Muscle of leg (tissue), 11 donors: Measurements from ENCODE around the gene KIF26A. TPM values are rescaled to one million over a fixed set of nuclear protein-coding genes. Genes with fewer than 3 reads are reported as not detected.

Experiments used
- DNase-seq: peaks from one replicate; pipeline ENCODE4 v3.0.0; 2013
- H3K27ac ChIP-seq: one replicate; pipeline ENCODE4 v1.5.1; 2013; ENCODE audit warnings: mild to moderate bottlenecking, low read length, control low read depth
- H3K27me3 ChIP-seq: one replicate; pipeline ENCODE4 v1.6.1; 2013; ENCODE audit warnings: low read length; ENCODE audit not compliant: control insufficient read depth, insufficient read depth
- H3K36me3 ChIP-seq: one replicate; pipeline ENCODE4 v1.6.1; 2013; ENCODE audit warnings: low read length; ENCODE audit not compliant: control insufficient read depth, insufficient read depth
- H3K4me1 ChIP-seq: one replicate; pipeline ENCODE4 v1.6.1; 2013; ENCODE audit warnings: low read length; ENCODE audit not compliant: control insufficient read depth, insufficient read depth
- H3K4me3 ChIP-seq: one replicate; pipeline ENCODE4 v1.5.1; 2013; ENCODE audit warnings: low read length, control low read depth
- H3K9me3 ChIP-seq: replicated peaks from 2 replicates; pipeline ENCODE4 v1.6.1; 2013; ENCODE audit warnings: low read depth, low read length; ENCODE audit not compliant: control insufficient read depth
- WGBS: methylation state at CpG from one replicate; pipeline ENCODE4 v1.1.5; 2013; ENCODE audit warnings: missing lambda C conversion rate; ENCODE audit not compliant: insufficient coverage; 5-methylcytosine and 5-hydroxymethylcytosine counted together
- polyA plus RNA-seq, 8 donors: library from polyadenylated mRNA; unstranded; fragments of 120-200 nt; gene quantifications; one replicate each; pipeline versions ENCODE4 v1.2.1 to v1.2.3, GENCODE V29; 2013; ENCODE audit warnings: inconsistent platforms in 1 of 8, low replicate concordance in 1 of 8; ENCODE audit not compliant: insufficient read length in 8 of 8, insufficient read depth in 1 of 8
- total RNA-seq: library from RNA; stranded (reverse); fragments of 120-200 nt; gene quantifications from one replicate; pipeline ENCODE4 v1.2.4, GENCODE V29; 2013

The KIF26A gene
- total and polyA plus RNA-seq, 9 donors: 7.3 to 12.8 (median 10.5) TPM

DNA sequence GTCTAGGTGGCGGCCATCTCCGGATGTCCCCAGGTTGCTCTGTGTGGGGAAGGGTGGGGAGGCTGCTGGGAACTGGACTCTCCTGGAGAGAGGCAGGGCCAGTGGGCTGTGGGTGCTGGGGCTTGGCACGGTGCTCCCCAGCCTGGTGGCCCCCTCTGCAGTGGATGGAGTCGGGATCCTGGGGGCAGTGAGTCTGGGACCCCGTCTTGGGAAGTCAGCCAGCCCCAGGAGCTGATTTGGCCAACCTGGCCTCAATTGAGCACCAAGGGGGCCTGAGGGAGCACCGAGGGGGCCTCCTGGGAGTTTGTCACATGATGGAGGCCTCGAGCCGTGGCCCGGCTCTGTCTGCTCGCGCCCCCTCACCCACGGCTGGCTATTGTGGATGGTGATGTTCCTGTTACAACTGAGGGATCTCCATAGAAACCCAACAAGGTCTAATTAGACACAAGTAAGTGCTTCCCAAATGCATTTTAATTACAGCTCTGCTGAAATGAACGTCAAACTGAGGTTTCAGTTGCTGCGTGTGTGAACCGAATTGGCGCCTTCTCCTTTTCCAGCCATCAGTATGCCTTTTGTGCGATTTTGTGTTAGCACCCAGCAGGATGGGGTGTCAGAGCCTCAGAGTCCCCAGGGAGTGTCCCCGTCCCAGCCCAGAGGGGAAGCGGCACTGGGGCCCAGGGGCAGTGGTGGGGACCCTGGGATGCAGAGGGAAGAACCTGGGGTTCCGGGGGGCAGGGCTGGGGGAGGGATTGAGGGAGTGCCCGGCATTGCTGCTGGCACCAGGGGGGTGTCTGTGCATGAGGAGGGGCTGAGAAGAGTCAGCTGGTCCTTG, 71.8 kb downstream of the KIF26A start:
- no peak for DNase-seq
- Histone ChIP-seq H3K36me3 (no peaks in the 10 kb centered on the region), H3K4me3 (no peak overlapping the region), H3K27me3 (peaks cover 4% of the 10 kb centered on the region), H3K27ac (no peak overlapping the region), H3K9me3 (no peaks in the 10 kb centered on the region), H3K4me1 (peaks cover 12% of the 10 kb centered on the region)
- 79% methylated on average over 14 of the region's 21 CpGs for WGBS

DNA sequence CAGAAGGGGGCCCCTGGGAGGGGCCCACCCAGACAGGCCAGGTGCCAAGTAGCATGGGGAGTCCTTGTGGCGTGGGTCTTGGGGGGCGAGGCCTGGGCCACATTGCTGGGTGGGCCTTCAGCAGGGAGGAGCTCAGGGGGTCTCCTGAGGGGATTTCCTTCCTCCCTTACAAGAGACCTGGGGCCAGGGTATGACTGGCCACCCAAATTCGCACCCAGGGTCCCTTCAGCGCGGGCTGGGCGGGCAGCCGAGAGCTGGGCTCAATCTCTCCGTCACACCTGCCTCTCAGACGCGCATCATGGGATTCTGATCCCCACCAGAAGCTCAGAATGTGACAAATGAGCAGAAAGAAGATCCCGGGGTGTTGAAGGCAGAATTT, 72.4 kb downstream of the KIF26A start:
- no peak overlapping the region for H3K4me3 ChIP-seq
- peaks cover 4% of the 10 kb centered on the region for H3K27me3 ChIP-seq
- no peak overlapping the region for H3K27ac ChIP-seq
- H3K9me3 ChIP-seq: no peaks in the 10 kb centered on the region
- peaks cover 11% of the 10 kb centered on the region for H3K4me1 ChIP-seq
- no peak for DNase-seq
- WGBS: 64% methylated on average over 6 of the region's 11 CpGs
- no peaks in the 10 kb centered on the region for H3K36me3 ChIP-seq

DNA sequence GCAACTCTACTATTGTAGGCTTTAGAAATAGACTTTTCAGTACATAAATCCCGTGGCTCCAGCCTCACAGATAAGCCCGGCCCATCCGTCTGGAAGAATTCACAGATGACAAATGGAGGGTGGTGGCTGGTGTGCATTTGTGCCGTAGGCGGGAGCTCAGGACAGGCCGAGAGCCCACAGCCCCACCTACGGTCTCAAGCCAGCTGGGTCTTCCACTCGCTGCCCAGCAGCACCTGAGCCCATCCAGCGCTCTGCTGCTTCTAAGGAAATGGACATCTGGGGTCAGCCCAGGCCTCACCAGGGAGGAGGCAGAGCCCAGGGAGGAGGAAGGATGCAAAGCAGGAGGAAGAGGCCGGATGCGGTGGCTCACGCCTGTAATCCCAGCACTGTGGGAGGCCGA, 72.8 kb downstream of the KIF26A start:
- Histone ChIP-seq H3K4me1 (peaks cover 7% of the 10 kb centered on the region), H3K9me3 (no peaks in the 10 kb centered on the region), H3K27me3 (peaks cover 4% of the 10 kb centered on the region), H3K4me3 (no peak overlapping the region), H3K36me3 (no peaks in the 10 kb centered on the region), H3K27ac (no peak overlapping the region)
- no peak for DNase-seq
- WGBS: 60% methylated on average over 10 of the region's 13 CpGs

DNA sequence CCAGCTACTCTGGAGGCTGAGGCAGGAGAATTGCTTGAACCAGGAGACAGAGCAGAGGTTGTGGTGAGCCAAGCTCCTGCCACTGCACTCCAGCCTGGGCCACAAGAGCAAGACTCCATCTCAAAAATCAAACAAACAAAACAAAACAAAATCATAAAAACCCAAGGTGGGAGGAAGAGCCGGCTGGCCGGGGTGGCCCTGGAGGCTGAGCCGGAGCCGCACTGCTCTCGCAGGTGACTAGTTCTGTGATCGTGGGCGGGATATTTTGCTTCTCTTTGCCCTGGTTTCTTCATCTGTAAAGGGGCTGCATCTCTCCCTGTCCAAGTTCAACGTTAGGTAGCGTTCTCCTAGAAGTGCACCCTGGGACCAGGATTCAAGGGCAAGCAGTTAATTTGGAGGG, 73.4 kb downstream of the KIF26A start:
- H3K36me3 ChIP-seq: no peaks in the 10 kb centered on the region
- H3K4me1 ChIP-seq: peaks cover 2% of the 10 kb centered on the region
- 95% methylated on average over 9 of the region's 9 CpGs for WGBS
- peaks cover 4% of the 10 kb centered on the region for H3K27me3 ChIP-seq
- no peak for DNase-seq
- no peak overlapping the region for H3K4me3 ChIP-seq
- no peak overlapping the region for H3K27ac ChIP-seq
- no peaks in the 10 kb centered on the region for H3K9me3 ChIP-seq

DNA sequence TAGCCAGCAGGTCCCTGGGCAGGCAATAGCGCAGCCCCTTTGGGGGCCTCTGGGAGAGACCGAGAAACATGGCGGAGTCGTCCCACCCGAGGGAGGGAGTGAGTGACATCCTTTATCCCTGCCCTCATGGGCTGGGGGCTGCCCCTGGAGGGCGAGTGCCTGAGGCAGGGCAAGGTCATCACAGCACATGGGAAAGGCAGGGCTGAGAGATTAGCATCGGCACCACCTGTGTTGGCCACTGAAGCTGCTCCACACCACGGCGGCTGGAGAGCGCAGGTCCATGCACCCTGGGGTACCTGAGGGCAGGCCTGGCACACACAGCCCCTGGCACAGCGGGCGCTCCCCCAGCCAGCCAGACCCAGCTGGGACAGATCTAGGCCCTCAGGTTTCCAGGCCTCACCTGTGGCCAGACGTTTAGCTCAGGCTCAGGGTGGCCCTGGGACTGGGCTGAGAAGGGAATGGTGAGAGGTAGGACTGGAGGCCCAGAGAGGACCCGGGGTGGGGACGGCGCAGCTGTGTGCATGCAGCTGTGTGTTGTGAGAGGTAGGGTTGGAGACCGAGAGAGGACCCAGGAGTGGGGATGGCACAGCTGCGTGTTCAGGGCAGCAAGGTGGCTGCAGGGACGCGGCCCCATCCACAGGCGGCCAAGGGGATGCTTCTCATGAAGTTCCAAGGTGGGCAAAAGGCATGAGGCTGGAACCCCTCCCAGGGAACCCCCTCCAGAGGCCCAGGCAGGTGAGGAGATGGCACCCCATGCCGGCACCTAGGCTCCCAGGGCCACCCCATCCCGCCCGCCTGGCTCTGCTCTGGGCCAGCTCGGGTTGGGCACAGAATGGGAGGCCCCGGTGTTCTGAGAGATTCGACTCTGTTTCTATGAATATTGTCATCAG, 74.1 kb downstream of the KIF26A start:
- Histone ChIP-seq H3K9me3 (no peaks in the 10 kb centered on the region), H3K27me3 (peaks cover 4% of the 10 kb centered on the region), H3K4me3 (no peak overlapping the region), H3K27ac (no peak overlapping the region), H3K36me3 (no peaks in the 10 kb centered on the region), H3K4me1 (no peaks in the 10 kb centered on the region)
- DNase-seq: no peak
- 79% methylated on average over 27 of the region's 27 CpGs for WGBS

DNA sequence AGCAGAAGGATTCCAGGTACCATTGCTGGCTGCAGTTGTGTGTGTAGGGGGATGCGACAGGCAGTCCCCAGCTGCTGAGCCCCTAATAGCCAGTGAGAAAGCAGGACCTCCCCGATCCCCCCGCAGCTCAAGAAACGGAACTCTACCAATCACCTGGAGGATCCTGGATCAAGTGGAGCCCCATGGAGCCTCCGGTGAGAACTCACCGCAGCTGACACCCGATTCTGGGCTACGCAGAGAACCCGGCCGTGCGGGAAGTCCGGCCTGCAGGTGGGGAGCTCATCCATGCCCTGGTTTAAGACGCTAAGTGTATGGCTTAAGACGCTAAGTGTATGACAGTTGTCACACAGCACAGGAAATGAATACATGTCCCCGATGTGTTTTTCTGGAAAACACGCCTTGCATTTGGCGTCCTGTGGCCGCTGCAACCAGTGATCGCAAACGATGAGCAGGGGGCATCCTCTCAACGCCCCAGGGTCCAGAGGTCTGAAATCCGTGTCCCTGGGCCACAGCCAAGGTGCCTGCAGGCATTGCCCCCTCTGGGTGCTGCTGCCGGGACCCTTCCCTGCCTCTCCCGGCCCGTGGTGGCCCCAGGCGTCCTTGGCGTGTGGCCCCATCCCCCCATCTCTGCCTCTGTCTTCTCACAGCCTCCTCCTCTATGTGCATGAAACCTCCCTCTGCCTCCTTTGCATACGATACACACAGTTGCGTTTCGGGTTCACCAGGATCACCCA, 75.1 kb downstream of the KIF26A start:
- Histone ChIP-seq H3K27ac (no peak overlapping the region), H3K36me3 (no peaks in the 10 kb centered on the region), H3K27me3 (peaks cover 7% of the 10 kb centered on the region), H3K9me3 (no peaks in the 10 kb centered on the region), H3K4me1 (no peaks in the 10 kb centered on the region), H3K4me3 (no peak overlapping the region)
- DNase-seq: no peak
- 85% methylated on average over 30 of the region's 30 CpGs for WGBS

DNA sequence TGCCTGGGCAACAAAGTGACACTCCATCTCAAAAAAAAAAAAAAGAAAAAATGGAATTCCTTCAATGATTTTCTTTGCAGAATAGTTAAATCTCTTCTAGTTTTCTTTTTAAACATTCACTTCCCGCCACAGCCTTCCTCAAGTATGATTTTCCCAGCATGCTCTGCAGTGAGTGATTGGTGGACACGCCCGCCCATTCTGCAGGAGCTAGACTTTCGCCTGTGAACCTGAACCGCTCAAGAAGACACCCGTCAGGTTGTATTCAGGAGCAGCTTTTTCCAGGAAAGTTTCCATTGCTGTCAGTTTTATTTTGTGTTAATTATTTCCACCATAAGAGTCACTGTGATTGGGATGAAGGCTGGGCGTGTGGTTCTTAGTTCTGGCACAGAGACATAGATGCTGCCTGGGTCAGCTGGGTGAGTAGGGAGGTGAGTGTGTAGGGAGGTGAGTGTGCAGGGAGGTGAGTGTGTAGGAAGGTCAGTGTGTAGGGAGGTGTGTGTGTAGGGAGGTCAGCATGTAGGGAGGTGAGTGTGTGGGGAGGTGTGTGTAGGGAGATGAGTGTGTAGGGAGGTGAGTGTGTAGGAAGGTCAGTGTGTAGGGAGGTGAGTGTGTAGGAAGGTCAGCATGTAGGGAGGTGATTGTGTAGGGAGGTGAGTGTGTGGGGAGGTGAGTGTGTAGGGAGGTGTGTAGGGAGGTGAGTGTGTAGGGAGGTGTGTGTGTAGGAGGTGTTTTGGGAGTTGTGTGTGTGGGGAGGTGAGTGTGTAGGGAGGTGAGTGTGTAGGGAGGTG, 76.2 kb downstream of the KIF26A start:
- H3K27ac ChIP-seq: no peak overlapping the region
- no peaks in the 10 kb centered on the region for H3K4me1 ChIP-seq
- H3K27me3 ChIP-seq: peaks cover 12% of the 10 kb centered on the region
- no peaks in the 10 kb centered on the region for H3K9me3 ChIP-seq
- no peak overlapping the region for H3K4me3 ChIP-seq
- H3K36me3 ChIP-seq: no peaks in the 10 kb centered on the region
- 60% methylated on average over 1 of the region's 7 CpGs for WGBS
- DNase-seq: no peak

DNA sequence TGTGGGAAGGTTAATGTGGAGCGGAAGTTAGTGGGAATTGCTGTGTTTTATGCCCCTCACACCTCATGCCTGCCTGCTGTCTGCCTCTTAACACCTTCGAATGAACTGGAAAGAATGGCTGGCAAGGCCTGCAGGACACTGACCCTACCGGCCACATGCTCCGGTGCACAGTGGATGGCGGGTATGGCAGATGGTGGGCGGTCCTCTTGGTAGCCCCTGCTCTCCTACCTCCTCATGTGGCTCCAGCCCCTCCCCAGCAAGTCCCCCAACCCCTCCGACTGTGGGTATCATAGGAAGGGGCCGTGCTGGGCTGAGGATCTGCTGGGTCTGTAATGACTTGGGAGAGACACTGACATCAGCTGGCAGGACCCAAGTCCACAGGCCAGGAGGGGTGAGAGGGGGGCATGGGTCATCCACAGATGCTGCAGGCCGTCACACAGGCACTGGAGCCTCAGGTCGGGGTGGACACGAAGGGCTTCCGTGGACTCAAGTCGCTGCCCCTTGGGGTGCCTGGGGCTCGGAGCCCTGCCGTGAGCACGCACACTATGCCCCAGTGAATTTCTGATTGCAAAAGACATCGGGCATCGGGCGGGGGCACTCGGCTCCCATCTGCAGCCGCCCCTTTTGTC, 77.4 kb downstream of the KIF26A start:
- peaks cover 16% of the 10 kb centered on the region for H3K27me3 ChIP-seq
- H3K27ac ChIP-seq: no peak overlapping the region
- H3K4me3 ChIP-seq: no peak overlapping the region
- H3K9me3 ChIP-seq: no peaks in the 10 kb centered on the region
- 67% methylated on average over 14 of the region's 21 CpGs for WGBS
- H3K4me1 ChIP-seq: peaks cover 9% of the 10 kb centered on the region
- no peaks in the 10 kb centered on the region for H3K36me3 ChIP-seq
- DNase-seq: no peak

DNA sequence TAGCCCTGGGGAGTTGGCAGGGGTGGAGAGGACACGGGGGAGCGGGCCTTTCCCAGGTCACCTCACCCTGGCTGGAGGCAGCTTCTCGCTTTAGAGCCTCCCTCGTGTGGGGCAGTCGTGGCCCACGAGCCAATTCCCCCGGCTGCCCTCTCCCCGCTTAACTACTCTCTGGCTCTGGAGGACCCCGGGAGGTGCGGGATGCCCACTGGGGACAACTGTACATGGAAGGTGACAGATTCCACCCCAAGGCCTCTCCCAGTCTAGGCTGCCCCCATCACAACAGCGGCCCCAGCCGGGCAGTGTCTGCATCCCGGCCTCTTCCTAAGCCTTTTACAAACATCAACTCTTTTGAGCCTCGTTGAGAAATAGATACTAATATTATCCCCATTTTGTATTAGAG, 78.1 kb downstream of the KIF26A start:
- DNase-seq: no peak
- WGBS: 54% methylated on average over 10 of the region's 14 CpGs
- Histone ChIP-seq H3K4me1 (peaks cover 16% of the 10 kb centered on the region), H3K9me3 (no peaks in the 10 kb centered on the region), H3K27me3 (peaks cover 20% of the 10 kb centered on the region), H3K4me3 (no peak overlapping the region), H3K36me3 (no peaks in the 10 kb centered on the region), H3K27ac (no peak overlapping the region)
